CD14-positive monocyte (primary cell): ENCODE results near the gene PTPRE. TPM values are rescaled to one million over a fixed set of nuclear protein-coding genes. Genes with fewer than 3 reads are reported as not detected.
A peak's percentile ranks its signal among the peaks of the same experiment; 100 is the strongest.

Experiments
- DNase-seq, 3 donors: peaks; one replicate each; pipeline ENCODE4 v3.0.0-alpha.2; 2011 to 2022
- H2AFZ ChIP-seq: 2 replicates; pipeline ENCODE4 v1.6.0; 2012; ENCODE audit warnings: mild to moderate bottlenecking, low read depth, low read length, inconsistent platforms; ENCODE audit not compliant: insufficient read depth, poor library complexity, severe bottlenecking
- H3K27ac ChIP-seq, 2 donors: 1 replicate in 1 of 2; 2 replicates in 1 of 2; pipeline ENCODE4 v1.5.1; 2012 to 2013; ENCODE audit warnings: low read length in 2 of 2, control low read depth in 1 of 2, inconsistent platforms in 1 of 2, low read depth in 1 of 2, mild to moderate bottlenecking in 1 of 2
- H3K27me3 ChIP-seq, 2 donors: one replicate each; pipeline versions ENCODE4 v1.6.0 to v1.6.1; 2011 to 2013; ENCODE audit warnings: low read length in 2 of 2; ENCODE audit not compliant: control insufficient read depth in 2 of 2, insufficient read depth in 2 of 2
- H3K36me3 ChIP-seq, 2 donors: replicated peaks in 1 of 2; 1 replicate in 1 of 2; 2 replicates in 1 of 2; pipeline versions ENCODE4 v1.5.1 to v1.6.1; 2012 to 2013; ENCODE audit warnings: low read length in 2 of 2, control low read depth in 1 of 2, inconsistent platforms in 1 of 2, mild to moderate bottlenecking in 1 of 2; ENCODE audit not compliant: insufficient read depth in 2 of 2, control insufficient read depth in 1 of 2
- H3K4me1 ChIP-seq, 2 donors: 1 replicate in 1 of 2; 2 replicates in 1 of 2; pipeline versions ENCODE4 v1.5.1 to v1.6.1; 2012 to 2013; ENCODE audit warnings: low read length in 2 of 2, control low read depth in 1 of 2, inconsistent platforms in 1 of 2, mild to moderate bottlenecking in 1 of 2, moderate library complexity in 1 of 2; ENCODE audit not compliant: insufficient read depth in 2 of 2, control insufficient read depth in 1 of 2
- H3K4me2 ChIP-seq: replicated peaks from 2 replicates; pipeline ENCODE3; 2012; ENCODE audit warnings: low read length, moderate library complexity, mild to moderate bottlenecking; ENCODE audit not compliant: poor library complexity, severe bottlenecking; ENCODE audit errors: extremely low read depth
- H3K4me3 ChIP-seq, 3 experiments: fragments of 200-600 bp in 1 of 3; sonication (generic) in 1 of 3; replicated peaks in 1 of 3; 1 replicate in 2 of 3; 2 replicates in 1 of 3; pipeline ENCODE4 v1.5.1; 2011 to 2013; ENCODE audit warnings: low read length in 3 of 3, mild to moderate bottlenecking in 3 of 3, control low read depth in 2 of 3, low read depth in 2 of 3, inconsistent platforms in 1 of 3, moderate library complexity in 1 of 3
- H3K79me2 ChIP-seq: 2 replicates; pipeline ENCODE4 v1.6.0; 2012; ENCODE audit warnings: mild to moderate bottlenecking, control low read depth, inconsistent platforms, low read length, moderate library complexity; ENCODE audit not compliant: insufficient read depth
- H3K9ac ChIP-seq: 2 replicates; pipeline ENCODE4 v1.6.0; 2017; ENCODE audit warnings: low read length, mild to moderate bottlenecking; ENCODE audit not compliant: insufficient read depth, poor library complexity, severe bottlenecking
- H3K9me3 ChIP-seq, 2 donors: replicated peaks in 1 of 2; 1 replicate in 1 of 2; 2 replicates in 1 of 2; pipeline versions ENCODE4 v1.5.1 to v1.6.1; 2012 to 2013; ENCODE audit warnings: low read length in 2 of 2, control low read depth in 1 of 2; ENCODE audit not compliant: control insufficient read depth in 1 of 2, insufficient read depth in 1 of 2
- H4K20me1 ChIP-seq: 2 replicates; pipeline ENCODE4 v1.6.0; 2012; ENCODE audit warnings: mild to moderate bottlenecking, low read length, control low read depth, moderate library complexity; ENCODE audit not compliant: insufficient read depth
- H3K27ac Mint-ChIP-seq, 7 donors: one replicate each; pipeline ENCODE4 v1.8.0; 2020; ENCODE audit warnings: mild to moderate bottlenecking in 7 of 7, mixed read lengths in 7 of 7, moderate library complexity in 6 of 7, inconsistent platforms in 2 of 7
- H3K27me3 Mint-ChIP-seq, 3 donors: one replicate each; pipeline ENCODE4 v1.8.0; 2021 to 2022; ENCODE audit warnings: low read depth in 3 of 3, mild to moderate bottlenecking in 3 of 3, mixed read lengths in 3 of 3, moderate library complexity in 3 of 3, inconsistent platforms in 1 of 3
- H3K36me3 Mint-ChIP-seq, 2 donors: one replicate each; pipeline ENCODE4 v1.8.0; 2020; ENCODE audit warnings: mixed read lengths in 2 of 2, inconsistent platforms in 1 of 2, mild to moderate bottlenecking in 1 of 2
- H3K4me1 Mint-ChIP-seq: one replicate; pipeline ENCODE4 v1.8.0; 2020; ENCODE audit warnings: mild to moderate bottlenecking, mixed read lengths
- H3K4me3 Mint-ChIP-seq, 2 donors: one replicate each; pipeline ENCODE4 v1.8.0; 2020; ENCODE audit warnings: mild to moderate bottlenecking in 2 of 2, mixed read lengths in 2 of 2, moderate library complexity in 1 of 2
- H3K9me3 Mint-ChIP-seq, 7 donors: one replicate each; pipeline ENCODE4 v1.8.0; 2020 to 2022; ENCODE audit warnings: mixed read lengths in 7 of 7, mild to moderate bottlenecking in 6 of 7, moderate library complexity in 6 of 7, inconsistent platforms in 2 of 7
- WGBS: methylation state at CpG from one replicate; pipeline ENCODE4 v1.1.5; 2013; ENCODE audit warnings: missing lambda C conversion rate; ENCODE audit not compliant: insufficient coverage; 5-methylcytosine and 5-hydroxymethylcytosine counted together
- intact Hi-C, 2 donors: fragments of 100-400 bp; cut with micrococcal nuclease; formaldehyde crosslinking; loops; one replicate each; pipeline versions ENCODE4 v1.15.0 to v1.15.1; 2023
- polyA plus RNA-seq, 3 donors: library from polyadenylated mRNA; depleted of rRNA in 1 of 3; unstranded in 2 of 3; stranded (reverse) in 1 of 3; fragments of 300-500 nt in 2 of 3; fragments of >200 nt in 1 of 3; fragmentation: Illumina TruSeq in 2 of 3; gene quantifications; 1 replicate in 2 of 3; 2 replicates in 1 of 3; pipeline ENCODE4 v1.2.3, GENCODE V29; 2012 to 2021
- TF ChIP-seq, protein P1 (sequence below): fragments of 200-600 bp; IDR thresholded peaks from one replicate; pipeline ENCODE4 v1.8.0; 2022; ENCODE audit warnings: antibody characterized with exemption, mild to moderate bottlenecking

PTPRE gene
- polyA plus RNA-seq, 3 donors, result 95.2 to 271 (median 125) TPM

DNA sequence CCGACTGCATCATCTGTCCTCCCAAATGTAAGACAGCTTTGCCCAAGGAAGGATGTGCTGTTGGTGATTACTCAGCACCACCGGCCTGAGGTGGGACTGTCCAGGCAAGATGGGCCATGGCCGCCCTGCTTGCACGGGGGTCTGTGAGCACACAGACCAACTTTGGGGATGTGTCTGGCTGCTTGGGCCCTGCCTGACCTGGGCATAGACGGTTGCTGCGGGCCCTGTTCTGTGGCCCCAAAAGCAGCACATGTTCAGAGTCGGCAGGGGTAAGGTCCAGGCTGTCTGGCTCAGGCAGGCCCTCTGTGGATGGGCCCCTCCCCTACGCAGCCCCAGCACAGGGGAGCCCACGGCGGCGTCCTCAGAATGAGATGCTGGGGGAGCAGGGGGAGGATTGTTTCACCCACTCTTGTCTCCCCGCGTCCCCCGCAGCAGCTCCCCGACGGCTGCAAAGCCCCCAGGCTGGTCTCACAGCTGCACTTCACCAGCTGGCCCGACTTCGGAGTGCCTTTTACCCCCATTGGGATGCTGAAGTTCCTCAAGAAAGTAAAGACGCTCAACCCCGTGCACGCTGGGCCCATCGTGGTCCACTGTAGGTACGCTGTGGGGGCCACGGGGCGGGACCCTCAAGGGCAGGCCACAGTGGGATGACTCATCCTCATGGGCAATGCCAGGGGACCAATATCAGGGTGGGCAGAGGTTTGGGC lies 160.9 kb downstream of the PTPRE start:
- H3K4me3 Mint-ChIP-seq, result no peak overlapping the region
- 91% methylated on average over 20 of the region's 25 CpGs for WGBS
- peaks cover 84 to 94% of the 10 kb centered on the region in 2 donors for H3K36me3 Mint-ChIP-seq
- peak overlapping the region; percentile 54 to 100 (median 81) for H3K27ac Mint-ChIP-seq
- peaks cover 0 to 6% (median 0%) of the 10 kb centered on the region in 7 donors for H3K9me3 Mint-ChIP-seq
- Histone ChIP-seq H2AFZ (no peak overlapping the region), H3K27ac (peak overlapping the region; percentile 11 to 33), H3K9me3 (no peaks in the 10 kb centered on the region), H3K79me2 (peaks cover 20% of the 10 kb centered on the region), H4K20me1 (peaks cover 79% of the 10 kb centered on the region), H3K36me3 (peaks cover 78% of the 10 kb centered on the region in 2 donors), H3K27me3 (no peaks in the 10 kb centered on the region), H3K9ac (no peak overlapping the region), H3K4me2 (no peak overlapping the region), H3K4me3 (no peak overlapping the region), H3K4me1 (peaks cover 34 to 46% of the 10 kb centered on the region in 2 donors)
- DNase-seq, result peak in 1 of 3 donors; percentile 9
- TF ChIP-seq, protein P1, sequence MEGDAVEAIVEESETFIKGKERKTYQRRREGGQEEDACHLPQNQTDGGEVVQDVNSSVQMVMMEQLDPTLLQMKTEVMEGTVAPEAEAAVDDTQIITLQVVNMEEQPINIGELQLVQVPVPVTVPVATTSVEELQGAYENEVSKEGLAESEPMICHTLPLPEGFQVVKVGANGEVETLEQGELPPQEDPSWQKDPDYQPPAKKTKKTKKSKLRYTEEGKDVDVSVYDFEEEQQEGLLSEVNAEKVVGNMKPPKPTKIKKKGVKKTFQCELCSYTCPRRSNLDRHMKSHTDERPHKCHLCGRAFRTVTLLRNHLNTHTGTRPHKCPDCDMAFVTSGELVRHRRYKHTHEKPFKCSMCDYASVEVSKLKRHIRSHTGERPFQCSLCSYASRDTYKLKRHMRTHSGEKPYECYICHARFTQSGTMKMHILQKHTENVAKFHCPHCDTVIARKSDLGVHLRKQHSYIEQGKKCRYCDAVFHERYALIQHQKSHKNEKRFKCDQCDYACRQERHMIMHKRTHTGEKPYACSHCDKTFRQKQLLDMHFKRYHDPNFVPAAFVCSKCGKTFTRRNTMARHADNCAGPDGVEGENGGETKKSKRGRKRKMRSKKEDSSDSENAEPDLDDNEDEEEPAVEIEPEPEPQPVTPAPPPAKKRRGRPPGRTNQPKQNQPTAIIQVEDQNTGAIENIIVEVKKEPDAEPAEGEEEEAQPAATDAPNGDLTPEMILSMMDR, result no peak
- peaks cover 0 to 11% (median 5%) of the 10 kb centered on the region in 3 donors for H3K27me3 Mint-ChIP-seq
- intact Hi-C loops, result loop anchor here (2.0 to 5.0 kb wide), 2 partner anchors 31 to 161 kb away; partner anchors contain the start of gene PTPRE (in 1 of the 2)
- H3K4me1 Mint-ChIP-seq, result peaks cover 47% of the 10 kb centered on the region

DNA sequence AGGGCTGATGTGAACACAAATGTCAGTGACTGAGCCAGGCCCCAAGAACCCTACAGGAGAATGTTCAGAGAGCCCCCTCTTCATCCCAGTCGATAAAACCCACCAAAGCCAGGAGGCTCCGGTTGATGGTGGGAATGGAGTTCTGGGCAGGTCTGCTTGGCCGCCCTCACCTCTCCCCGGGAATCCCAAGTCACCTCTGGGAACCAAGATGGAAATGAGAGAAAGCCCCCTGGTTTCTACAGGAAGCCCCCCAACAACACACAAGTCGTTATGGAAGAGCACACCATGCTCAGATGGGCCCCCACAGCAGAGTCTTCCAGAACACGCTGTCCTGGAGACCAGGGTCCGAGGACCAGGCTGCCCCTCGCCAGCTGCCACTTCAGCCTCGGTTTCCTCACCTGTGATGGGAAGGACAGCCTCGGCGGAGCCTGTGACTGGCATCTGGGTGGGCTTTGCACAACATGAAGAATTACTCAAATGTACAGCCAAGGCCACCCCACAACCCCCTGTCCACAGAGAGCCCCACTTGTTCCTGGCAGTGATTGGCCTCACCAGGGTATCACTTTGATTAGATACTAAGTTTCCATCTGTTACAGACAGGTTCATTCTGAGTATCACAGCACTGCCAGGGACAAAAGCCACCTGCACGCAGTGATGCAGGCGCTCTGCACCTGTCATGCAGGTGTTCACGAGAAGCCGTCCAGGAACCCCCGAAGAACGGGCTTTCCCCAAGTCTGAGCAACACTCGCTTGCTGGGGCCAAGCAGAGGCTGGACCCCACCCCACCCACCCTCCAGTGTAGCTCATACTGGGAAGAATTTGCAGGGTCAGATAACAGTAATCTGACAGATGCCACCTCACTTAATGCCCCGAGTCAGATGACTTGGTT lies 161.7 kb downstream of the PTPRE start:
- TF ChIP-seq, protein P1, result no peak
- H3K9me3 Mint-ChIP-seq, result peaks cover 0 to 6% (median 0%) of the 10 kb centered on the region in 7 donors
- H3K4me1 Mint-ChIP-seq, result peaks cover 39% of the 10 kb centered on the region
- no peak overlapping the region for H3K9ac ChIP-seq
- no peak overlapping the region for H3K4me3 Mint-ChIP-seq
- H3K79me2 ChIP-seq, result peaks cover 27% of the 10 kb centered on the region
- no peaks in the 10 kb centered on the region for H3K27me3 ChIP-seq
- peak in 1 of 3 donors; percentile 20 for DNase-seq
- WGBS, result 98% methylated on average over 10 of the region's 19 CpGs
- peaks cover 0 to 5% (median 5%) of the 10 kb centered on the region in 3 donors for H3K27me3 Mint-ChIP-seq
- peak overlapping the region; percentile 79 to 92 (median 85) for H3K27ac Mint-ChIP-seq
- H3K4me3 ChIP-seq, result no peak overlapping the region
- peaks cover 87% of the 10 kb centered on the region for H4K20me1 ChIP-seq
- no peak overlapping the region for H3K4me2 ChIP-seq
- intact Hi-C loops, result loop anchor here (1.0 to 5.0 kb wide), 3 partner anchors 32 to 161 kb away; partner anchors contain the start of gene PTPRE (in 1 of the 2)
- H2AFZ ChIP-seq, result no peak overlapping the region
- H3K27ac ChIP-seq, result peak overlapping the region; percentile 11 to 33
- peaks cover 85 to 94% of the 10 kb centered on the region in 2 donors for H3K36me3 Mint-ChIP-seq
- peaks cover 26 to 38% of the 10 kb centered on the region in 2 donors for H3K4me1 ChIP-seq
- H3K9me3 ChIP-seq, result no peaks in the 10 kb centered on the region
- H3K36me3 ChIP-seq, result peaks cover 86% of the 10 kb centered on the region in 2 donors
